Measurements from ENCODE around the gene GLP2R.

The GLP2R gene

GRCh38 chr17:9805769-9806168 lies 20.0 kb upstream of the GLP2R start:
- TF ChIP-seq GATA2 (IDR thresholded peaks at IDR 0.05; ENCODE audit: low read depth, low read length) (no peak), GATA3 (IDR thresholded peaks at IDR 0.05; ENCODE audit: low read depth, low read length) (no peak)

GRCh38 chr17:9806699-9807098 lies 19.0 kb upstream of the GLP2R start:
- TF ChIP-seq GATA3 (IDR thresholded peaks at IDR 0.05; ENCODE audit: low read depth, low read length): no peak
- no peak for TF ChIP-seq GATA2 (IDR thresholded peaks at IDR 0.05; ENCODE audit: low read depth, low read length)

- no peak for TF ChIP-seq GATA2 (IDR thresholded peaks at IDR 0.05; ENCODE audit: low read depth, low read length)
- TF ChIP-seq GATA3 (IDR thresholded peaks at IDR 0.05; ENCODE audit: low read depth, low read length): no peak
These were observed 16.3 kb upstream of the GLP2R start for GRCh38 chr17:9809409-9809808.

- TF ChIP-seq GATA3 (IDR thresholded peaks at IDR 0.05; ENCODE audit: low read depth, low read length) (no peak), GATA2 (IDR thresholded peaks at IDR 0.05; ENCODE audit: low read depth, low read length) (no peak)
These were observed 15.4 kb upstream of the GLP2R start for GRCh38 chr17:9810100-9810949.

- TF ChIP-seq GATA2 (IDR thresholded peaks at IDR 0.05; ENCODE audit: low read depth, low read length) (no peak), GATA3 (IDR thresholded peaks at IDR 0.05; ENCODE audit: low read depth, low read length) (no peak)
These were observed 14.6 kb upstream of the GLP2R start for GRCh38 chr17:9811086-9811485.

GRCh38 chr17:9811537-9811936 lies 14.2 kb upstream of the GLP2R start:
- TF ChIP-seq GATA3 (IDR thresholded peaks at IDR 0.05; ENCODE audit: low read depth, low read length) (no peak), GATA2 (IDR thresholded peaks at IDR 0.05; ENCODE audit: low read depth, low read length) (no peak)

GRCh38 chr17:9813166-9813565 lies 12.6 kb upstream of the GLP2R start:
- TF ChIP-seq GATA2 (IDR thresholded peaks at IDR 0.05; ENCODE audit: low read depth, low read length) (no peak), GATA3 (IDR thresholded peaks at IDR 0.05; ENCODE audit: low read depth, low read length) (no peak)

GRCh38 chr17:9814337-9814945 lies 11.3 kb upstream of the GLP2R start:
- no peak for TF ChIP-seq GATA3 (IDR thresholded peaks at IDR 0.05; ENCODE audit: low read depth, low read length)
- no peak for TF ChIP-seq GATA2 (IDR thresholded peaks at IDR 0.05; ENCODE audit: low read depth, low read length)

- TF ChIP-seq GATA3 (IDR thresholded peaks at IDR 0.05; ENCODE audit: low read depth, low read length): no peak
- TF ChIP-seq GATA2 (IDR thresholded peaks at IDR 0.05; ENCODE audit: low read depth, low read length): no peak
These were observed 9.3 kb upstream of the GLP2R start for GRCh38 chr17:9816472-9816871.

- TF ChIP-seq GATA2 (IDR thresholded peaks at IDR 0.05; ENCODE audit: low read depth, low read length) (no peak), GATA3 (IDR thresholded peaks at IDR 0.05; ENCODE audit: low read depth, low read length) (no peak)
These were observed 8.6 kb upstream of the GLP2R start for GRCh38 chr17:9817086-9817485.

GRCh38 chr17:9818760-9819159 lies 7.0 kb upstream of the GLP2R start:
- TF ChIP-seq GATA2 (IDR thresholded peaks at IDR 0.05; ENCODE audit: low read depth, low read length) (no peak), GATA3 (IDR thresholded peaks at IDR 0.05; ENCODE audit: low read depth, low read length) (no peak)

- TF ChIP-seq GATA3 (IDR thresholded peaks at IDR 0.05; ENCODE audit: low read depth, low read length) (no peak), GATA2 (IDR thresholded peaks at IDR 0.05; ENCODE audit: low read depth, low read length) (no peak)
These were observed 5.3 kb upstream of the GLP2R start for GRCh38 chr17:9820448-9820847.

GRCh38 chr17:9821921-9822320 lies 3.8 kb upstream of the GLP2R start, which contains the start of gene GSG1L2:
Gene GSG1L2, minus strand, starts transcription at chr17:9822079. Its CDS starts 8 bp downstream, at chr17:9822071.
- no peak for TF ChIP-seq GATA2 (IDR thresholded peaks at IDR 0.05; ENCODE audit: low read depth, low read length)
- TF ChIP-seq GATA3 (IDR thresholded peaks at IDR 0.05; ENCODE audit: low read depth, low read length): no peak

- no peak for TF ChIP-seq GATA3 (IDR thresholded peaks at IDR 0.05; ENCODE audit: low read depth, low read length)
- no peak for TF ChIP-seq GATA2 (IDR thresholded peaks at IDR 0.05; ENCODE audit: low read depth, low read length)
These were observed 1.6 kb upstream of the GLP2R start for GRCh38 chr17:9824094-9824493.

- no peak for TF ChIP-seq GATA2 (IDR thresholded peaks at IDR 0.05; ENCODE audit: low read depth, low read length)
- no peak for TF ChIP-seq GATA3 (IDR thresholded peaks at IDR 0.05; ENCODE audit: low read depth, low read length)
These were observed 856 bp upstream of the GLP2R start for GRCh38 chr17:9824797-9825338.
